NCI-H1092 treated with DMSO at 0.1 percent for 48 hours (cell line): Measurements from ENCODE around the gene STARD8.
"Not testable (repeated sequence)": the region's sequence is repeated elsewhere in the genome, so short reads cannot be mapped to it uniquely, and the experiment has no call there.

Experiments
- DNase-seq: peaks from one replicate; lab custom pipeline; 2025; lab: John Stamatoyannopoulos, UW

The STARD8 gene

DNA sequence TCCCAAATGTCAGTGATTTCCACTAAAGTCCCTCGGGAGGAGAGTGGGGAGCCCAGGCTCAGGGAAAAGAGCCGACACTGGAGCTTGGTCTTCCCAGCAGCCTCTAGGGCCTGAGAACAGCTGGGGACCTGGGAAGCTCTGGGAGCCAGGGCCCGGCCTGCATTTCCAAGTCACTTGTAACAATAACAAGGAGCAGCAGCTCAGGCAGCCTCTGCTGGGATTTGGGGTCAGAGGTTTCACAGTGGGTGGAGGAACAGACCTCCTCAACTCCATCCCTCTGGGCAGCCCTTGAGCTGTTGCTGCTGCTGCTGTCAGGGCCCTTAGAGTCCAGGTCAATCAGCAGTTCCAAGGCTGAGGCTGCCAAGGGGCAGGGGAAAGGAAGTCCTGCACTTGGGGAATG, 11.1 kb downstream of the STARD8 start:
- no peak for DNase-seq

DNA sequence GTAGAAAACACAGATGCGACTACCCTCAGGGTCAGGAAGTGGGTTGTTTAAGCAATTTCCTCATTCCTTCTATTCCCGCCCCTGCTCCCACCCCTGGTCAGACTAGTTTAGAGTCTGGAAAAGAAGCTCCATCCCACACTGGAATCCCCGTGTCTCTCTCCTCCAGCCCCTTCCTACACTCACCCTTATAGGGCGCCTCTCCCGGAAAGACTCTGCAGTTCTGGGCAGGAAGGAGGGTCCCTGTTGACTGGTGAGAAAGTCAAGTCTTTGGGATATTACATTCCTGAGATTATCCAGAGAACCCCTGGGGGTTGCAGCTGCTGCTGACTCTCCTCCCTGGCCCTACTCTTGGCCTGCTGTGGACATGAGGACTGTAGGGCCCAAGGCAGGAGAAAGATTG, 11.9 kb downstream of the STARD8 start:
- no peak for DNase-seq

DNA sequence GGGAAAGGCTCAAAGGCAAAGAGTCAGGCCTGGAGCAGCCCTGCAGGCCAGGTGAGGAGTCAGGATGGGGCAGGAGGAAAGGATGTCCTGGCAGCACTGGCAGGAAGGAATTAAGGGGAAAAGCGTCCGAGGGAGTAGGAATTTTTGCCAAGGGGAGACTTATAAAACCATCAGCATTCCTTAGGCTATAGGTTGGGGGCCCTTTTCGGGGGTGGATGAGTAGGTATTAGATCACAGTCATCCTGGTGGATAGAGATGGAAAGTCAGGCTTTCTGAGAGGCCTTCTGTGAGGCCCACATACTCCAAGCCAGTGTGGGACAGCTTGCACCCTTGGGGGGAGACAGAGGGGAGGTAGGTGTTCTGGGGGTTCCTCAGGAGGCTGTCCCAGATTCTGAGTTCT, 12.3 kb downstream of the STARD8 start:
- no peak for DNase-seq

DNA sequence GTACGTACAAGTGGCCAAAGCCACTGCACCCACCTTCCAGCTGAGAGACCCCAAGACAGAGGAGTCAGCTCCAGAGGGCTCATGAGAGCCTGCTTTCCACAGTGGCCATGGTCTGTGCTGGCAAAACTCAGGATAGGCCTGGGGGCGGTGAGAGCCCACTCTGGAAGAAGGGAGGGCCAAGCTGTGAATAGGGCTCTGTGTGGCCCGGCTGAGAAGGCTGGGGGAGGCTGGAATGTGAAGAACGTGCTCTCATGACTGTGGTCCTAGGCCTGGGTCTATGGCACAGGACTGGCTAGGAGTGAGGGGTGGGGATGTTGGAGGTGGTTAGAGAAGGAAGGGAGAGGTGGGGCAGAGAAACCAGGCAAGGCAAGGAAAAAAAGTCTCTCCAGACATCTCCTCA, 13.3 kb downstream of the STARD8 start:
- DNase-seq = no peak

DNA sequence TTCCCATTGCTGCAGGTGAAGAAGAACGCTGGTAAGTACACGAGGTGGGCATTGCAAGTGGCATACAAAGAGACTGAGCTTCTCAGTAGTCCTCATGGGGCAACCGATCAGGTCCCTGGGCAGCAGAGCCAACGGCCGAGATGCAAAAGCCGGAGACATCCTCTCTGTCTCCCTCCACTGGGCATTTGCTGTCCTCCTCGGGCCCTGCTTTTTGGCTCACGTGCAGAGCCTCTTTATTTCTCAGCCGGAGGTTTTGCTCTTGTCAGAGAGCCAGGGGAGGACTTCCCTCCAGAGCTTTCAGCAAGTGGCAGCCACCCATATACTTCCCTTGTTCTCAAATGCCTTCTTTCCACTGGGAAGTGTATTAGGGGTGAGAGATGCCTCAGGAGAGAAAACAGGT, 18.0 kb downstream of the STARD8 start:
- DNase-seq = no peak

DNA sequence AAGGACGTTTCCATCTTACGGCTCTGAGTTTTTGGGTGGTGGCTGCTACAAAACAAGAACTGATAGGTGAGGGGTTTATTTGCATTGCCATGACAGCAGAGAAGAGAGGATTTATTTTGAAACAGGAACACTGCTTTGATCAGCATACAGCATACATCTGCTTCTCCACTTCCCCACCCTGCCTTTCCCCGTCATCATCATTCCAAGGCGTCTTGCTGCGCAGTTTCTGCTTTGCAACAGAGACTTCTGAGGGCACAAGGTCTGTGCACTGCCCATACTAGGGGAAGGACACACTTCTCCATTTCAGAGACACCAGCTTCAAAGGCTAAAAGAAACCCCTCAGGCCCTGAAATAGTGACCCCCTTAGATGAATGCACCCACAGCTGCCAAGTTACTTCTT, 19.1 kb downstream of the STARD8 start:
- no peak for DNase-seq

DNA sequence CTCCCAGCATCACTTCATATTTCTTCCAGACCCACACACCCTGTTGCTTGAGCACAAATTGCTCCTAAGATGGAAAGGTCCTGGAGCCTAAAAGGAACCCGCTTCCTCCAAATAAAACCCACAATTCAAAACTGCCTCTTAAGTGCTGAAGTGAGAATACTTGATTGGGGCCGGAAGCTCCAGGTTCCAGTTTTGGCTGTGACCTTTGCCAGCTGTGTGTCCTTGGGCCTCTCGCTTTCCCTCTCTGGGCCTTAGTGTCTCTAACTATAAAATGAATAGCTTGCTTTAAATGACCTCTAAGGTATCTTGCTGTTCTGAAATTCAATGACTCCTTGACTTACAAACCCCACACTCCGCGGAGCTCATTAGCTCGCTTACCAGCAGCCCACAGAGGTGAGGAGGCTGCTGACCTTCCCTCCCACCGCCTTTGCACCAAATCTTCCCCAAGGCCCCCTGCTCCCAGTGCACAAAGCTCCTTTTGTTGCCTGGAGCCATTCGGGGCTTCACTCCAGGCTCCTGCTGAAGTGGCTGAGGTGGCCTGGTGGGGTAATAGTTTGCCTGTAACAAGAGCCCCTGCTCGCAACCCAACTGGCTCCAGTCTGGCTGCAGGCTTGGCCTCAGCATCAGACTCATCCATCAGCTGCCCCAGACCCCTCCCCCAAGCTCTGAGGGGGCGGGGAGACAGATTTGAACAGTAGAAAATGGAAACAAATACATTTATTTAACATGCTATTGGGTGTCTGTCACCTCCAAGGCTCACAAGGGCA, 21.8 kb downstream of the STARD8 start:
- DNase-seq = no peak

DNA sequence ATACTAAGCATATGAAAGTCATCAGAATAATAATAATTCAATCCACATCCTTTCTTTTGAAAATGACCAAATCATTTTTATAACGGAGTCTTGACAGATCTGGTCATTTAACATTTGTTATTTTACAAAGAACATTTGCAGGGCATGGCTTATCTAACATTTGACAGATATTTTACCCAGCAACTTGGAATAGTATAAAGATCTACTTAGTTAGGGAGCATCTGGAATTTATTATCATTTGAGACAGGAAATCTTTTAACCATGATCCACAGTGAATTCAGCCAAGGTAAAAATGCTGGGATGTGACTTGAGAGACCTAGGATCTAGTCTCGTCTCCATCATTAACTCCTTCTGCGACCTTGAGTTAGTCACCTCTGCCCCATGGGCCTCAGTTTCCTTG, 22.4 kb downstream of the STARD8 start:
- no peak for DNase-seq

DNA sequence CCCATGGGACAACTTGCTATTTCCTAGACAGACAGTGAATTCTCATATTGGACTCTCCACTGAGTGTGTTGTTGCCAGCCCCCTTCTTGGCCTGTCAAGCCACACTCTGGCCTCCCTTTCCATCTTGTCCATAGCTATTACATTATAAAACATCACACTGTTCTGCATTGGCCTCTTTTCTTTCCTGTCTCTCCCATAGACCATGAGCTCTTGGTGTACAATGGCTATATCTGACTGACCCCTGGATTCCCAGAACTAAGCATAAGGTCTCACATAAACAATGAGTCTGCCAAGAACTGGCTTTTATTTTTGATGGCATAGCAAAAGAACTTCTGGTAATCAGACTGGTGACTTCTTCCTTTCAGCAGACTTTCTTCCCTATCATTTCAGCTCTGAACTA, 23.8 kb downstream of the STARD8 start:
- DNase-seq = no peak

DNA sequence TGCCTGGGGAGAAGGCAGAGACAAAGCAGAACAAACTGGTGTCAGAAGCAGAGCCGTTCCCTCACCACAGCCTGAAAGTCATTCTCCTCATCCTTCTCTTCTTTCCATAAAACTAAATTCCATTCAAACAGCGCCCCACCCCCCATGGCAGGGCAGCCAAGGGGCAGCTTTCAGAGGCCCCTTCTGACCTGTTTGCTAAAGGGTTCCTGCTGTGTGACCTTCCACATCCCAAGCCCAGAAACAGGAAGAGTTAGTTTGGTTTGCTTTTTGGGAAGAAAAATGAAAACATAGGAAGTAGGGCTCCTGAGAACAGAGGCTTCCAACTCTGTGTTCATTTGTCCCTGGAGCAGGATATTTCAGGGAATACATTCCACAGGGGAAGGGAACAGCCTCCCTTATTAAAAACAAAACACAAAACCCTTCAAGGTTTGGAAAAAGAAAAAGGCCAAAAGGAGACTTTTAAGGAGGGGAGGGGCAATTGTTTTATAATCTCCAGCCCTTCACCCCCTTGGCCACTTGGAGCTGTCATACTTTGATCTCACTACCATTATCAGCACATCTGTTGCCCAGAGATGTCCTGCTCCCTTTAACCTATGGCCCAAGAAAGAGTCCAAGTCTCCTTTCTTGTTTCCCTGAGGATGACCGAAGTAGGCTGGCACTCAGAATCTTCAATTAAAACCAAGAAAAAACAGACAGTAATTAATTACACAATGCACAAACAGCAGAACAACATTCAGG, 25.3 kb downstream of the STARD8 start:
- DNase-seq = no peak

DNA sequence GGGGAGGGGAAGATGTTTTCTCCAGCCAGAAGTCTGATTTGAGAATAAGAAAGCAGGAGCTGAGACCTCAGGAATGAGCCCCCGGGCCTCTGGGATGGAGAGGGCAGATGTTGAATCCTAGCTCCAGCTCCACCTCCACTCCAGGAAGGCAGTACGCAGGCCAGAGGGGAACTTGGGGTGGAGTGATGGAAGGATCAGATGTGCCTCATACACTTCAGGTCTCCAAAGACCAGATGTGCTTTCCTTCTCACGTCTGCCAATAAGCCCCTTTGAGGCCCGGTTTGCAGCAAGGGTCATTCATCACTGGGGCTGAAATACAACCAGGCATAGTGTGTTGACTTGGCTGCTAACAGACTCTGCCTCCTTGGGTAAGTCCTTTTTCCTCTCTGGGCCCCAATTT, 28.1 kb downstream of the STARD8 start:
- DNase-seq = no peak

DNA sequence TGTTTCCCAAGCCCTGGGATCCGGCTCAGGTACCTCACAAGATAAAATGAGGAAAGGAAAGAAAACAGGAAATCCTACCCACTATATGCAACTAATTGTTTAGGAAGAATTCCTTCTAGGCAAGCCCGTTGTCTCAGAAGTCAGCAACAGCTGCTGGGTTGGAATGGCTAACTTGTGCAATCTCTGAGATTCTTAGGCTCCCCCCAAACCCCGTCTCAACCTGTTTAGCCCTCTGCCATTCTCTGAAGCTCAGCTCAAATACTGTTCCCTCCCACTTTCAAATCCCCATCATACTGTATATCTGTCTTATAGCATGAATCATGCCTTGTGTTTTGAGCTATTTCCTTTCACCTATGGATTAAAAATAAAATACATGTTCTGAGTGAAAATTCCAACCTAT, 28.9 kb downstream of the STARD8 start:
- no peak for DNase-seq

DNA sequence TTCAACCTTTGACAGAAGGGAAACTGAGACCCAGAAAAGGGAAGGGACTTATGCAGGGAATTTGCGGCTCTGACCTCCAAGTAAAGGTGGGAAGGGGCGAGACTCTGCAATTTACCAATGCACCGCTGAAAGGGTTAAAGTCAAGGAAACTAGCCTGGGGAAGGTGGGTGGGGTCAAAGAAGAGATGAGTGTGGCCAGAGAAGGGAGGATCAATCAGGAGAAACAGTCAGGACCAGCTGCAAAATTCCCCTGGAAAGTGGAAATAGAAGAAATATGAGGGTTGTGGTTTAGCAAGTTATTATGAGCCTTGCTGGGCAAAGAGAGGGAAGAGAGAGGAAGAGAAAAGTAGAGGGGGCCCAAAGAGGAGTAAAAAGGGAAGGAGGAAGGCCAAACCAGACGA, 30.5 kb downstream of the STARD8 start:
- no peak for DNase-seq

DNA sequence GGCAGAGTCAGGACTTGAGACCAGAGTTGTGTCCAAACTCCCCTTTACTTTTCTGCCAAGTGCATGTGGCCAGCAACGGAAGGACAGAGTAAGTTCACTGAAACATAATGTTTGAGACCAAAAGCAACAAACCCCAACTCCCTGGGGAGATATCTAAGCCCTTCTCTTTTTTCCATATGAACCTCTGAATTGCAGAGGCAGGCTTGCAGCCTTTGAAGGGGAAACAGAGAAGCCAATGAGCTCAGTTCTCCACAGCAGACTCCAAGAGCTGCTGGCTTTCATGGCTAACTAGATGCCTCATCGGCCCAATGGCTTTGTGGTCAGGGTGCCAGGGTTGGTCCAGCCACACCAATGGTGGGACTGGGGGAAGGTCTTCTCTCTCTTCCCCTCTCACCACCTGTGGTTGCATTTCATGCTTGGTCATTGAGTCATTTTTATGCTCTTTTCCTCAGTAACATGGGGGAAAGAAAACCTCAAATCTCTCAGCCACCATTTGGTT, 34.0 kb downstream of the STARD8 start:
- DNase-seq = no peak

DNA sequence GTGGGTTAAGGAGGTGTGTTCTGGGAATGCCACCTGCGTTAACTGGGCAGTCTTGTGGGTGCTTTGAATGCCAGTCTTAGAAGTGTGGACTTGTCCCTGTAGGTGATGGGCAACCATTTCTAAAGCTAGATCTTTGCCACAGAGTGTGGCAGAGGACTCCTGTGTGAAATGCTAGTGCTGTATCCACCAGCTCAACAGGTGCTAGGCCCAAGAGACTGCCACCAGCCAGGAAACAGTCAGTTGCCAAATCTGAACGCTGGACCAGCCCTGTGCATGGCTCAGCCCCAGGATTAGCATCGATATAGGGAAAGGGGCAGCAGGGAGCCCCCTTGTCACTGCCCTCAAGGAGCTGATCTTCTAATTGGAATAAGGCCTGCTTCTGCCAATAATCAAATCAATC, 35.3 kb downstream of the STARD8 start:
- no peak for DNase-seq

DNA sequence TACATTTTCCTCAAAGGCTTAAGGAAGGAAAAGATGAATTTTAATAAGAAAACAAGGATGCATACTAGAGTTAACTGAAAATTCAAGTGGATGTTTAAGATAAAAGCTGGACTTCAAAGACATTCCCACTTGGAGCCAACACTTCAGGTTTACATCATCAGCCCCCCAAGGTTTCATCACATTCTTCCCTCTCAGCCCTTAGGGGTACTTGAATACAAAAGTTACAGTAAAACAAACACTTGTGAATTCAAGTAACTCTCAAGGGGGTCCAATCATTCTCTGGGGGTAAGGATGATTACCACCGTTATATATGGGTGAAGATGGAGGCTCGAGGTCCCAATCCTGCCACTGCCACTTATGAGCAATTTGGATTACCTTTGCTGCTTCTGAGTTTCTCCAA, 36.1 kb downstream of the STARD8 start:
- no peak for DNase-seq

DNA sequence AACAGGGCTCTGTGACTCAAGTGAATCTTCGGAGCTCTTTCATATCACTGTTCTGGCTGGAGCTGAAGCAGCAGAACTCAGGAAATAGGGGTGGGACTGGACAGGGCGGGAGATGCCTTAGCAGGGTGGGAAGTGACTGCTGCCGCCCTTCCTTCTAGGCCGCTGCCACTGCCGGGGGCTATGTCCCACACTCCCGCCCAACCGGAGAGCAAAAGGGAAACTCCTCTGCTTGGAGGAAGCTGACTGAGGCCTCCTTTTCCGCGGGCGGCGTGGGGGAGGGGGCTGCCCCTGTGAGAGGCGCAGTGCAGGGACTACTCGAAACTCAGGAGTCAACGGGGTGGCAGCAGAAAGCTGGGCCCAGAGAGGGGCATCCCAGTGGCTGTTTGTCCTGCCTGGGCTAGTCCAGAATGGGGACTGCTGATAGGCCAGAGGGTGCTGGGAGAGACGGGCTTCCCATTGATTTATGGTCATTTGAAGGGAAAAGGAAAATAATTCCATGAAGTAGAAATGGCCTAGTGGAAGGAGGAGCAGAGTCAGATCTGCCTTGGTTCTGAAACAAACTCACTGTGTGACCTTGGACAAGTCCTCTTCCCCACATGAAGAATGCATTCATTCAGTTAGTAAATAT, 36.9 kb downstream of the STARD8 start:
- DNase-seq = no peak

DNA sequence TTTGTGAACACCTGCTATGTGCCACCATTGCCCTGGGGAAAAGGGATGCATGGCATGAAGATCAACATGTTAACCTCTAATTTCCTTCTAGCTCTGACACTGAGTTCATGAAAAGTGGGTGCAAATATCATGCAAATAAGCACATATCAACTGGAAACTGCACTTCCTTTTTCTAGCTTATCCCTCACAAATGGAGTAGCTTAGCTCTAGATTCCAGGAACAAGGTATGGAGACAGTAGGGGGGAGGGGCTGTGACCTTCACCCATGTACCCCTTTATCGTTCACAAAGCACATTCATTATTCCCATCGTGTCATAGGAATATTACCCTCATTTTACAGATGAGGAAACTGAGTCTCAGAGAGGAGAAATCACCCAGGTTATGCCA, 37.4 kb downstream of the STARD8 start:
- DNase-seq = no peak

DNA sequence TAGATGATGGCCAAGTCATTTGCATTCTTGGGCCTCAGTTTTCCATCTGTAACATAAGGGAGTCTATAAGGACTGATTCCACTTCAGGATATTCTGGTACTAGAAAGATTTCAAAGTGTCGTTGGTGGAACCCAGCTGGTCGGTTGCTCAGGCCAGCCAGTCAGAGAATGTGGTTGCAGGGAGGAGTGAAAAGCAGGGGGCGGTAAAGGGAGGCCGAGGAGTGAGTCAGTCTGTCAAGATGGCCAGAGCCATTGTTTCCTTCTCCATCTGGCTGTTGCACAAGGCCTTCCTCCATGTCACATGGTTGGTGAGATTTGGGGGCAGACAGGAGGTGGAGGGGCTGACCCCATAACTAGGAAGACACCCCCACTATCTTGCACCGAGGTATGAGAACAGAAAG, 38.2 kb downstream of the STARD8 start:
- no peak for DNase-seq

DNA sequence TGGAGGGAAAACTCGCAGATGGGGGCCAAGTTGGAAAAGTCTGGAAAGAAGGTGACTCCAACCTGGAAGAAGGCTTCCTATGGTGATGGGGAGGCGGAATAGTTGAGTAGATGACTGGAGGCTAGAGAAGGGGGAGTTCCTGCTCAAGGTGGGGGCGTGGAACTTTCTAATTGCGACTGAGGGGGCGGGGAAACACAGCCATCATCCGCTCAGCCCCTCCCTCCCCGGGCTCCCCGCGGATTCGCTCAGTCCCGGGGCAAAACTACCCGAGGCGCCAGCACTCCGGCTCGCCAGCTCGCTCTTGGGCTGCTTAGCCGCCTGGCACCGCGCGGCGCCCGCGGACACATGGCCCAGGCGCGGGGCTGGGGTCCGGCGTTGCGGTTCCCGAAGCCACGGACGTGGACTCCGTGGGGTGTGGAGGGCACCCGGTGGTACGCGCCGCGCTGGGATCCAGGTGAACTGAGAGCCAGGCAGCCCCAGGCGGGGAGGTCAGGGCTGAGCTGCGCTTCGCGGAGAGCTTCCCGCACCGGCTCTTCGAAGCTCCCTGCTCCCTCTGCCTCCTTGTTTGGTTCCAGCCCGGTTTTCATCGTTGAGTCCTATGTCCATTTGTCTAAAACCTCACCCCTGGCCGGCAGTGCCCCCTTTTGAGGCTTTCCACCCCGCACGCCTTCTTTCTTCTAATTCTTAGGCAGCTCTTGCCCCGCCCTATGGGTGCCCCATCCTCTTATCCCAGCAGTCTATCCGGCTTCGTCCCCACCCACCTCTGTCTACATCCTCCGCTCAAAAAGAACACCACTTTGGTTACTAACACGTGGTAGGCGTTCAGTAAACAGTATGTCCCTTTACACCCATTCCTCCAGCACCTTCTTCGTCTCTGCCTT, 38.9 kb downstream of the STARD8 start:
- DNase-seq = no peak

DNA sequence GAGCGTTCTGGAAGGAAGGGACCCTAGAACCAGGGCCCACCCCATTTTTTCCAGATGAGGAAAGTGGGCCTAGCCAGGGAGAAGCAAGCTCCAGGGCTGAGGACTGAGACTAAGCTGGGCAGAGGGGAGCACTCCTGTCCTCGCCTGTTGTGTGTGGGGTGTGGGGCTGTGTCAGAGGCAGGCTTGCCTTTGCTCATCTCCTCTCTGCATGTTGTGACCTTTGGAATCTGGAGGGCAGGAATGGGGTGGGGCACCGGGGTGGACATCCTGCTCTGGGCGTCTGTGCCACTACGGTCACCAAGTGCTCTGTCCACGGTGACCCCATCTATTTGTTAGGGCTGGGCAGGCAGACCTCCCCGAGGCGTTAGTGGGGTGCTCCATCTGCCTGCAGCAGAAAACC, 41.5 kb downstream of the STARD8 start:
- not testable (repeated sequence) for DNase-seq

DNA sequence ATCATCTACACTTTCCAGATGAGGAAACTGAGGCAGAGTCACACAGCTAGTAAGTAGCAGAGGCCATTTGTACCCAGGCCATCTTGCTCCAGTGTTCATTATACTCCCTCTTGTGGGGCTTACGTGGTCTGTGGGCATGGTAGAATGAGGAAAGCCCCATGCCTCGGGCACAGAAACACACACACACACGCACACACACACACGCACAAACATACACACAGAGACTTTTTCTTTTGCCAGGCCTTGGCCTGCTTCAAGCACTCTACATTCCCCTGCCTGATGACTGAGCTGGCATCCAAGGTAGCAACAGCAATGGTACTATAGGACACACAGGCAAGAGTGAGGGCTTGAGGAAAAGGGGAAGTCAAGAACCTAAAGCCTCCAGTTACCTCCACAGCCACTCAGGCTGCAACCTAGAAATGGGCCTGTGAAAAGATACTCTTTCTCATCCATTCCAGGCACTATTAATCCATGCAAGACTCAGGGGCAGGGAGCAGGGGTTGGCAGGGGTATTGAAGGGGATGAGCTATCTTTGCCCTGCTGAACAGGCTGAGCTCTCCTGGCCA, 43.6 kb downstream of the STARD8 start:
- DNase-seq = no peak
